OCI-LY1 (cell line): Measurements from ENCODE around the gene TEX10.

Experiments used
- EZH2 ChIP-seq: fragments of 200-600 bp; sonication (generic), shearing (Covaris generic); IDR thresholded peaks from 2 replicates; pipeline ENCODE4 v1.8.0; 2017; ENCODE audit warnings: borderline replicate concordance, mixed run types, mild to moderate bottlenecking, antibody characterized with exemption, low read length, moderate library complexity, mixed read lengths
- TF ChIP-seq, protein P1 (sequence below): fragments of 200-600 bp; sonication (generic), shearing (Covaris generic); IDR thresholded peaks from 2 replicates; pipeline ENCODE4 v1.5.1; 2017; ENCODE audit warnings: mild to moderate bottlenecking, antibody characterized with exemption, low read length, moderate library complexity, mixed read lengths

DNA sequence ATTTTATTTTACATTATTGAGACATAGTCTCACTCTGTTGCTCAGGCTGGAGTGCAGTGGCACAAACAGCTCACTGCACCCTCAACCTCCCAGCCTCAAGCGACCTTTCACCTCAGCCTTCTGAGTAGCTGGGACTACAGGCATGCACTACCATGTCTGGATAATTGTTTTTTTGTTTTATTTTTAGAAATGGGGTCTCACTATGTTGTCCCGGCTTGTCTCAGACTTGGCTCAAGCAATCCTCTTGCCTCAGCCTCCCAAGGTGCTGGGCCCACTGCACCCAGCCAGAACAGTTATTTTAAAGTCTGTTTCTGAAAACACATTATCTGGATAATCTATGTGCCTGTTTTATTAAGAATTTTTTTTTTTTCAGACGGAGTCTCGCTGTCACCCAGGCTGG, 62.0 kb downstream of the TEX10 start:
- TF ChIP-seq, protein P1, sequence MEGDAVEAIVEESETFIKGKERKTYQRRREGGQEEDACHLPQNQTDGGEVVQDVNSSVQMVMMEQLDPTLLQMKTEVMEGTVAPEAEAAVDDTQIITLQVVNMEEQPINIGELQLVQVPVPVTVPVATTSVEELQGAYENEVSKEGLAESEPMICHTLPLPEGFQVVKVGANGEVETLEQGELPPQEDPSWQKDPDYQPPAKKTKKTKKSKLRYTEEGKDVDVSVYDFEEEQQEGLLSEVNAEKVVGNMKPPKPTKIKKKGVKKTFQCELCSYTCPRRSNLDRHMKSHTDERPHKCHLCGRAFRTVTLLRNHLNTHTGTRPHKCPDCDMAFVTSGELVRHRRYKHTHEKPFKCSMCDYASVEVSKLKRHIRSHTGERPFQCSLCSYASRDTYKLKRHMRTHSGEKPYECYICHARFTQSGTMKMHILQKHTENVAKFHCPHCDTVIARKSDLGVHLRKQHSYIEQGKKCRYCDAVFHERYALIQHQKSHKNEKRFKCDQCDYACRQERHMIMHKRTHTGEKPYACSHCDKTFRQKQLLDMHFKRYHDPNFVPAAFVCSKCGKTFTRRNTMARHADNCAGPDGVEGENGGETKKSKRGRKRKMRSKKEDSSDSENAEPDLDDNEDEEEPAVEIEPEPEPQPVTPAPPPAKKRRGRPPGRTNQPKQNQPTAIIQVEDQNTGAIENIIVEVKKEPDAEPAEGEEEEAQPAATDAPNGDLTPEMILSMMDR, result no peak
- TF ChIP-seq EZH2, result no peak
